HG03103 (cell line): ENCODE results near the gene ADPRH.
"Not testable (repeated sequence)": the region's sequence is repeated elsewhere in the genome, so short reads cannot be mapped to it uniquely, and the experiment has no call there.

Source experiments
- ATAC-seq: cut with Tn5 transposase; IDR thresholded peaks from one replicate; pipeline ENCODE4 v1.9.1; 2021; ENCODE audit warnings: low read depth; ENCODE audit not compliant: unreplicated experiment

ADPRH gene

GRCh38 chr3:119594929-119595328, 15.6 kb downstream of the ADPRH start:
- not testable (repeated sequence) for ATAC-seq

DNA sequence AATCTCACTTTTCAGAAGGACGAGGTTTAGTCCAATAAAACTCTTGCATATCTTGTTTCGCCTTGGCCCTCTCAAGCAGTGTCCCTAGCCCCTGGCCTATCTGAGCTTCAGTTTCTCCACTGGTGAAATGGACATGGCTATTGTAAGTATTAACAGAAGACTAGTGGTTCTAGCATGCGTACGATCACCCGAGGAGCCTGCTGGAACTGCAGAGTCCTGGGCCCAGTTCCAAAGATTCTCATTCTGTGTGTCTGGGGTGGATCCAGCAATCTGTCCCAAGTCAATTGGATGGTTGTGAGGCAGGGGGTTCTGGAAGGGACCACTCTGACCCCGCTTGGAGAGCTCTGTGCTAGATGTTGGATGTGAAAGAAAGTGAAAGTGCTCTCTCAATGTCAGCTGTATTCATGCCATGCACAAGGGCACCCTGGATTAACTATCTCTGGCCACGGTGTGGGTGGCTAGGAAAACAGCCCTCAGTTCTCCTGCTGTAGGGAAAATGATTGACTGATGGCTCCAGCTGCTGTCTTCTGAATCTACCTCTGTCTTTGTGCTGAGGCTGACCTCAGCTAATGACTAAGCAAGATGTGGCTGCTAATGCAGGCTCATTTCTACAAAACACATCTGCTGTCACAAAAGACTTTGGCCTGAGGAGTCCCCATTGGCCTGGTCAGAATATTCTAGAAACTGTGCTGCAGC, 16.5 kb downstream of the ADPRH start:
- no peak for ATAC-seq

DNA sequence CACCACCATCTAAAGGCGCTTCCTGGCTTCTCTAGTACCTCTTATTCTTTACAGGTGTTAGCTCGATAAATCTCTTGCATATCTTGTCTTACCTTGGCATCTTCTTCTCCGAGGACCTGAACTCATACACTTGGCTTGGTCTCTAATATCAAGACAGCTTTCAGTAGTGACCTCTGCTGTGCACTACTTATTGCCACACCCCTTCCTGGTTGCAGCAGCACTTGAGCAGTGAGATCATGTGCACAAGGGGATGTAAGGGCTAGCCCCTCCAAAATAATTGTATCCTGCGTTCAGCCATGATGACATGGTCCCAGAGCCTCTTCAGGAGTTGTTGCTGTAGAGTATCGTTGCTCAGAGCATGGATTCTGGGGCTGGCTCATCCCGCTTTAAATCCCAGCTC, 17.1 kb downstream of the ADPRH start:
- ATAC-seq = no peak

DNA sequence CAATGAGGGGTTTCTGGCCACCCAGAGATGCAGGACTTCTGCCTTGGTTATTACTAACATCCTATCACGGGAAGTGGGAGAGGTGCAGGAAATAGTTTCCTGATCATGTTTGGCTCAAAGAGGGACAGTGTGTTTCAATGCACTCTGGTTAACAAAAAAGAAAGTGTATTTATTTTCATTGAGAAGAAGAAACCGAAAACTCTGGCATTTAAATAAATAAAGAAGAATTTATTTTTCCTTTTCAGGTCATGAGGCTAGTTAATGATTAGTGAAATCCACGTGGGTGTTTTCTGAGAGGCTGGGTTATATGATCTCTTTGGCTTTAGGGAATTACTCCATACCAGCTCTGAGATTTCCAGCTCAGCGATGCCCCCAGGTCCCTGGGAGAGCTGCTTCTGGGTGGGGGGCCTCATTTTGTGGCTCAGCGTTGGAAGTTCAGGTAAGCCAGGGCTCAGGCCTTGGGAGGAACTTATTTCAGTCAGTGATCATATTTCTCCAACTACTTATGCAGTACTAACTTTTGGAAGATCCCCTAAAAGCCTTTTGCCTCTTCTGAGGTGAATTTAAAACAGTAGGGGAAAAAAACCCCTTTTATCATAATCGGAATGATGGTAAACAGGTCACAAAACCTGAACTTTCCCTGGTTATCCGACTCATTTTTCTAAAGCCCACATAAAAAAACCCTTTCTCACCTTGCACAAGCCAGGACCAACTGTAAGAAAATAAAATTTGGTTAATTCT, 18.4 kb downstream of the ADPRH start, which contains the start of gene PLA1A:
TSS of gene PLA1A (plus strand) at position 338 of the 741 bp plus-strand sequence. CDS start at position 367, 29 bp downstream.
- no peak for ATAC-seq

DNA sequence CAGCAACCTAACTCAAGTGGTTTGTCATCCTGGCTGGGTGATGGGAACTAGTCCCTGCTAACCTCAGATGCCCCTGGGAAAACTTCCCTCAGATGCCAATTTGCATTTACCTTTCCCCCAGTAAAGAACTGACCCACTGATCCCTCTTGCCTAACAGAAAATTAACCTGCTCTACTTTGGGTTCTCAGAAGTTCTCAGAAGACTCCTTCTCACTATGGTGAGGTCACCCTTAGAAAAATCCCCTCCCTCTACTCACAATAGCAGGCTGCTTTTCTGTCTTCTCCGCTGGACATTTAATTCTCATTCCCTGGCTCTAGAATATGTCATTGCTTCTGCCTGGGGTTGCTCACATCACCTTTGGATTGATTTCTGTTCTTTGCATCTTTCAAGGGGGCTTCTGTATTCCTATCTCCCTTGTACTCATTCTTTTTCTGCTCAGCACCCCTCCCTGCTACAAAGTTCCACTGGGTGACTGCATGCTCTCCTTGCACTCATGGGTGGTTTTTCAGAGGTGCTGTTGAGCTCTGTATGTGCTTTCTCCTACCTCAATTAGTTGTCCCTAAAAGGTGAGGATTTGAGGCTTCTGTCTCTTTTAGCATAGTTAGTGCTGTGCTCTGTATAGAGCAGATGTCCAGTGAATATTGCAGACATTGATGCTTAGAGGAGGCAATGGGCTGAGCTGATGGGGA, 19.3 kb downstream of the ADPRH start:
- ATAC-seq = peak; percentile 37

GRCh38 chr3:119599558-119600174, 20.4 kb downstream of the ADPRH start:
- ATAC-seq = no peak

- ATAC-seq = peak; percentile 69
Observed at GRCh38 chr3:119600732-119601131, 21.4 kb downstream of the ADPRH start.

GRCh38 chr3:119601154-119601553, 21.9 kb downstream of the ADPRH start:
- ATAC-seq = peak; percentile 0

DNA sequence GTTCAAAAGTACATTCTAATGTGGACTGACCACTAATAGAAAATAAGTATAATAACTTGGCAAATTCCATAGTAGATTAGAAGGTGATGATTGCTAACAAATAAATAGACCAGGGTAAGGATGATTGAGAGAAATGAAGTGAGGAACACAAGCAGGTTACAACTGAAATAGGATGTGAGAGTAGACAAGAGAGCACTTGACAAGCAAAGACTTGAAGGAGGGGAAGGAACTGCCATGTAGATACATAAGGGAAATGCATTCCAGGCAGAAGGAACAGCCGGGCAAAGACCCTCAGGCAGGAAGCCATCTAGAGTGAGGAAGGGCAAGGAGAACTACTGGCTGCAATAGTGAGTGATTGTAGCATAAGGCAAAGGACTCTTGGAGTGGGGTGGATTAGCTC, 23.4 kb downstream of the ADPRH start:
- no peak for ATAC-seq

DNA sequence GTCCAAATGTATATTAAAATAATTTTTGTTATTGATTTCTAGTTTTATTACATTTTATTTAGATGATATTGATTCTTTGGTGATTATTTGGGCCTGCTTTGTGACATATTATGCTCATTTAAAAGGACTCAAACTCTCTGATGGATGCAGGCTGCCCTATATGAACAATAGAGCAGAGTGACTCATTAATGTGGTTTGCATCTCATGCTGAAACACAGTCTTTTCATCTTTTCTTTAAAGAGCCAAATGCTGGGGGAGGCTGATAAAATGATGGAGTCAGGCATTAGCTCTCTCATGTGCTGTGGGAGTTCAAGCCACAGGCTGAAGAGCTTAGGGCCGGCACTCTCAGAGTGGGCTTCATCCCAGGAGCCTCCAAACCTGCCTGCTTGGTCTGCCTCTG, 25.6 kb downstream of the ADPRH start:
- ATAC-seq = no peak

GRCh38 chr3:119608405-119609000, 29.2 kb downstream of the ADPRH start:
- no peak for ATAC-seq

- no peak for ATAC-seq
Observed at GRCh38 chr3:119609301-119609700, 30.0 kb downstream of the ADPRH start.

DNA sequence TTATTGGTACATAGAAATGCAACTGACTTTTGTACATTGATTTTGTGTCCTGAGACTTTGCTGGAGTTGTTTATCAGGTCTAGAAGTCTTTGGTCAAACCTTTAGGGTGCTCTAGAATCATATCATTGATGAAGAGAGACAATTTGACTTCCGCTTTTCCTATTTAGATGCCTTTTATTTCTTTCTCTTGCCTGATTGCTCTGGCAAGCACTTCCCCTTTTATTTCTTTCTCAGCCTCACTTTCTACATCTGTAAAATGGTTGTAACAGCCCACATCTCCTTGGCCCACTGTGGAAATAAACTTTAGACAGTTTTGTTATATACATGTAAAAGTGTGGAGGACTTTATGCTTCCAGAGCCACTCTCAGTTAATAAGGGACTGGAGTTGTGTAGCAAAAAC, 32.4 kb downstream of the ADPRH start:
- ATAC-seq = no peak

DNA sequence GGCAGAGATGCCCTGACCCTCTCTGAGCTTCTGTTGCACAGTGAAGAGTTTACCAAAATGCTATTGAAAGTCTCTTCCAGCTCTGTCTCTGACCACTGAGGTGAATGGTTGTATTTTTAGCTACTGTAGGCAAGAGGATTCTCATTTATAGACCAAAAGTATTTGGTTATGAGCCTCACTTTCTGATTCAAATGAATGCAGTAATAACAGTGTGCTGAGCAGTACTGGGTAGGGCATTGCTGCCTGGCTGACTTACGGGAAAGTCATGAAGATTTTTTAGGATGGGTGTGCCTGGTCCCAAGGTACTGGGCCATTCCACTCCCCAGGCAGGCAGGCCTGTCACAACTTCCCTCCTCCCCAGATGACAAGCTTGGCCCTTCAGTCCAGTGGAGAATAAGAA, 33.9 kb downstream of the ADPRH start:
- no peak for ATAC-seq

DNA sequence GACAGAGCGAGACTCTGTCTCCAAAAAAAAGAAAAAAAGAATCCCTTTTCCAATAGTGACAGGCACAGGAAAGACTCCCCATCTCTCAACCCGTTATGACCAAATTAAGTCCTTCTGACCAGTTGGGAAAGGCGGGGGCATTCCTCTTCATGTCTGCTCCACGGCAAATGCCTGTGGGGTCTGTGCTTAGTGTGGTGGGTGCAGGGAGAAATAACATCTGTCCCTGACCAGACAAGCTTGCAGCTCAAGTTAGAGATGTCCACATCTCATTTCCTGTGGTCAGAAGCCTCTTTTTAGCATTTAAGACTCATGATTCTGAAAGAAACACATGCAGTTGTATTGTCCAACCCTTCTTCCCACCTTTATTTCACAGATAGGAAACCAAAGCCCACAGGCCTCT, 34.6 kb downstream of the ADPRH start:
- no peak for ATAC-seq

- ATAC-seq = no peak
Observed at GRCh38 chr3:119616056-119616455, 36.8 kb downstream of the ADPRH start.

DNA sequence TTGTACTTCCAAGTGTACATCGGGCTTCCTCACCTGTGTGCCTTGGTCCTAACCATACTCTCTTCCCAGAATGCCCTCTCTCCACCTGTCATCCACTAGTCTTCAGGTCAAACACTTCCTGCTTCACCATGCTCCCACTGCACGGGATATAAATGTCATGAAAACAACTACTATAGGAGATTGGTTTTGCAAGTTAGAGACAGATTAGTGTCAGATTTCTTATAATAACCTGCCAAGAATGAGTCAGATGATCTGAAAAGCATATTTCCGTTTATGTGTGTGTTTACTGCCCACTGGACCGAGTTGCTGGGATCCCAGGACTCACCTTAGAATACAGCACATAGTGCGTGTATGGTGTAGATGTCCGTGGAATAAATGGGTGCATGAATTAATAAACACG, 39.8 kb downstream of the ADPRH start:
- ATAC-seq = no peak

DNA sequence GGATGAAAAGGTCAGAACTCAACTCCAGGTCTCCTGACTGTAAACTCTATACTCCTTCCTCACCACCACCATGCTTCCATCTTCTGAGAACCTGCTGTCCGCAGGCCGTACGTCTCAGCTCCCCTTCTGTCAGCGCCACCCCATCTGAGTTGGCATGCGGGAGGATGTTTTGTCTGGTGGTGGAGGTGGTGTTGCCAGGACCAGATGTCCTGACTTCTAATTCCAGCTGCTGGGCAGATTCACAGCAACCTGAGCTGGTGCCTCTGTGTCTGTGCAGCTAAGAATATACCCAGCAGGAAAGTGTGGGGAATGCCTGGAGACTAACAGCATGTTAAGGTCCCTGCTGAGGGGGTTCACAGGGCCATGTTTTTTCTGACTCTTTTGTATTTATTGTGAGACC, 41.6 kb downstream of the ADPRH start:
- no peak for ATAC-seq

GRCh38 chr3:119624002-119624720, 44.9 kb downstream of the ADPRH start:
- ATAC-seq = no peak
